Sigmoid colon (tissue), 4 donors: ENCODE measurements around the gene SULT2B1.

Experiments
- CTCF ChIP-seq, 4 experiments: fragments of 450-650 bp in 3 of 4; fragments of 200-600 bp in 1 of 4; IDR thresholded peaks; one replicate each; pipeline ENCODE4 v1.5.1; 2016 to 2019; ENCODE audit warnings: antibody characterized with exemption in 4 of 4, mild to moderate bottlenecking in 3 of 4, moderate library complexity in 2 of 4
- POLR2A ChIP-seq, 2 donors: fragments of 450-650 bp; IDR thresholded peaks; one replicate each; pipeline ENCODE4 v1.6.1; 2016; ENCODE audit warnings: antibody characterized with exemption in 2 of 2, mild to moderate bottlenecking in 2 of 2, moderate library complexity in 2 of 2
- POLR2AphosphoS5 ChIP-seq, 4 donors: sonication (generic); formaldehyde crosslinking; IDR thresholded peaks; one replicate each; pipeline ENCODE4 v1.6.1; 2017; ENCODE audit warnings: antibody characterized with exemption in 4 of 4

DNA sequence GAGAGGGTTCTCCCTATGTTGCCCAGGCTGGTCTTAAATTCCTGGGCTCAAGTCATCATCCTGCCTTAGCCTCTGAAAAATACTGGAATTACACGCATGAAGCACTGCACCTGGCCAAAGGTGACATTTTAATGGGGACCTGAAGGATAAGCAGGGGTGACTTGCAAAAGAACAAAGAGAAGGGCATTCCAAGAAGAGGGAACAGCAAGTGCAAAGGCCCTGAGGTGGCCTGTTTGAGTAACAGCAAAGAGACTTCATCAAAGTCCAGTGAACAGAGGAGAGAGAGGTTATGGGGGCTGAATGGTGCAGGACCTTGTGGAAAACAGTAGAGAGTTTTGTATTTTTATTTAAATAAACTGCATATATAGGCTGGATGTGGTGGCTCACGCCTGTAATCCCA is 89.9 kb downstream of the SULT2B1 start:
- TF ChIP-seq CTCF (IDR thresholded peaks at IDR 0.05) = no peak
- no peak for TF ChIP-seq POLR2AphosphoS5 (IDR thresholded peaks at IDR 0.05)
- no peak for TF ChIP-seq POLR2A (IDR thresholded peaks at IDR 0.05)
